Cerebellar cortex (tissue), 1 donor: ENCODE results near the gene HILPDA.
"Not testable (repeated sequence)": the region's sequence is repeated elsewhere in the genome, so short reads cannot be mapped to it uniquely, and the experiment has no call there.

ENCODE experiments used
- DNase-seq: peaks from one replicate; pipeline ENCODE4 v3.0.0-alpha.2; 2015; ENCODE audit warnings: low spot score

HILPDA gene

GRCh38 chr7:128463345-128463744 lies 7.7 kb downstream of the HILPDA start:
- DNase-seq, result not testable (repeated sequence)

GRCh38 chr7:128463933-128464332 lies 8.3 kb downstream of the HILPDA start:
- DNase-seq, result not testable (repeated sequence)

- not testable (repeated sequence) for DNase-seq
Measured at GRCh38 chr7:128466871-128467270, 11.2 kb downstream of the HILPDA start.

- DNase-seq, result peak; percentile 95
Measured at GRCh38 chr7:128476402-128477335, 21.0 kb downstream of the HILPDA start, which contains the start of gene METTL2B. Gene METTL2B, plus strand, starts transcription at chr7:128476748. Its CDS starts 18 bp downstream, at chr7:128476766.

GRCh38 chr7:128477336-128477690 lies 21.6 kb downstream of the HILPDA start:
- not testable (repeated sequence) for DNase-seq

GRCh38 chr7:128479082-128479481 lies 23.4 kb downstream of the HILPDA start:
- not testable (repeated sequence) for DNase-seq

GRCh38 chr7:128488134-128488533 lies 32.5 kb downstream of the HILPDA start:
- DNase-seq, result not testable (repeated sequence)

GRCh38 chr7:128497405-128497804 lies 41.7 kb downstream of the HILPDA start:
- no peak for DNase-seq

GRCh38 chr7:128505416-128505815 lies 49.7 kb downstream of the HILPDA start:
- not testable (repeated sequence) for DNase-seq

- not testable (repeated sequence) for DNase-seq
Measured at GRCh38 chr7:128506819-128507218, 51.1 kb downstream of the HILPDA start.

GRCh38 chr7:128507321-128507993 lies 51.8 kb downstream of the HILPDA start:
- not testable (repeated sequence) for DNase-seq
